Thoracic aorta (tissue), 2 donors: ENCODE measurements around the gene RCOR2. TPM values are rescaled to one million over a fixed set of nuclear protein-coding genes. Genes with fewer than 3 reads are reported as not detected.
"Not testable (repeated sequence)": the region's sequence is repeated elsewhere in the genome, so short reads cannot be mapped to it uniquely, and the experiment has no call there.

Experiments
- ATAC-seq: fragments of 150-250 bp; one replicate; pipeline ENCODE4 v1.8.0; 2017; ENCODE audit warnings: low read depth; ENCODE audit not compliant: insufficient number of reproducible peaks, low FRiP score
- DNase-seq: peaks from one replicate; pipeline ENCODE4 v3.0.0-alpha.2; 2020; ENCODE audit warnings: low spot score
- H3K27ac ChIP-seq, 2 donors: fragments of 200-600 bp; sonication (generic); 1 replicate in 1 of 2; 2 replicates in 1 of 2; pipeline ENCODE4 v1.5.1; 2016; ENCODE audit warnings: mild to moderate bottlenecking in 2 of 2, moderate library complexity in 2 of 2
- H3K27me3 ChIP-seq: fragments of 200-600 bp; sonication (generic); replicated peaks from 2 replicates; pipeline ENCODE4 v1.6.0; 2016; ENCODE audit warnings: mild to moderate bottlenecking; ENCODE audit not compliant: insufficient read depth
- H3K36me3 ChIP-seq: fragments of 200-600 bp; sonication (generic); one replicate; pipeline ENCODE4 v1.5.1; 2016
- H3K4me1 ChIP-seq, 2 donors: fragments of 200-600 bp; sonication (generic); 1 replicate in 1 of 2; 2 replicates in 1 of 2; pipeline versions ENCODE4 v1.5.1 to v1.6.0; 2016; ENCODE audit warnings: low read depth in 2 of 2, mild to moderate bottlenecking in 1 of 2; ENCODE audit not compliant: control insufficient read depth in 1 of 2
- H3K4me3 ChIP-seq: fragments of 200-600 bp; sonication (generic); 2 replicates; pipeline ENCODE4 v1.5.1; 2016; ENCODE audit warnings: mild to moderate bottlenecking
- H3K9me3 ChIP-seq: fragments of 200-600 bp; sonication (generic); 2 replicates; pipeline ENCODE4 v1.5.1; 2016
- total RNA-seq, 2 donors: library from RNA; depleted of rRNA; stranded (reverse); fragments of >200 nt; gene quantifications; one replicate each; pipeline versions ENCODE4 v1.1.0 to v1.2.3, GENCODE V29; 2016
- TF ChIP-seq, protein P1 (sequence below): fragments of 200-600 bp; sonication (generic); IDR thresholded peaks from one replicate; pipeline ENCODE4 v1.5.1; 2019; ENCODE audit warnings: antibody characterized with exemption

The RCOR2 gene
- total RNA-seq, 2 donors from 2014 or later, result 1.4 to 3.8 TPM

DNA sequence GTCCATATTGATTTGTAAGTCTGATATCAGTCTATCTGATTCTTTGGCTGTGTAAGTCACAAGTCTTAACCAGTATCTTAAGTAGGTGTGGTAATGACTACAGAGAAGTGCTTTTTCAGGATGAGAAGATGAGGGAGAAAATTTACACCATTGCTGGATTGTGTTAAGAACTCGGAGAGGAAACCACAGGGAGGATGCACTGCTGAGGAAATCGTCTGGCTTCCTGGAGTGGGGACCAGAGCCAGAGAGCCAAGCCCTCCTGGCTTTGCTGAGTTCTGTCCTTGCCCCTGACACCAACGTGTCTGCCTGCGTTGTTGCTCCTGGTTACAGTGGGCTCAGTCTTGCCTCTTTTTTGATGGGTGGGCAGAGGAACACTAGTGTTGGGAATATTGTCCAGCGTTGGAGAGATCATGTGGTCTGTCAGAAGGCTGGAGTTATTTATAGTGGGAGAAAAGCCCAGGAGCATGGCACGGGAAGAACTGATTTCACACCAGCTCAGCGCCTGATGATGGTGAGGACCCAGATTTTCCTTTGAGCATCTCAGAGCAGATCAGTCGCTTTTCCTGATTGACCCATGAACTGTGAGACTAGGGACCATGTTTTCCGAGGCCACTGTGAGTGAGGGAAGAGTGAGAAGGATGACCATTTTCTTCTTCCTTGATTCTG is 48.4 kb downstream of the RCOR2 start:
- Histone ChIP-seq H3K27me3 (no peaks in the 10 kb centered on the region), H3K9me3 (no peaks in the 10 kb centered on the region), H3K4me1 (peaks cover 38 to 66% of the 10 kb centered on the region in 2 donors), H3K27ac (no peak overlapping the region), H3K4me3 (no peak overlapping the region), H3K36me3 (no peaks in the 10 kb centered on the region)
- no peak for DNase-seq
- ATAC-seq, result no peak
- TF ChIP-seq, protein P1, sequence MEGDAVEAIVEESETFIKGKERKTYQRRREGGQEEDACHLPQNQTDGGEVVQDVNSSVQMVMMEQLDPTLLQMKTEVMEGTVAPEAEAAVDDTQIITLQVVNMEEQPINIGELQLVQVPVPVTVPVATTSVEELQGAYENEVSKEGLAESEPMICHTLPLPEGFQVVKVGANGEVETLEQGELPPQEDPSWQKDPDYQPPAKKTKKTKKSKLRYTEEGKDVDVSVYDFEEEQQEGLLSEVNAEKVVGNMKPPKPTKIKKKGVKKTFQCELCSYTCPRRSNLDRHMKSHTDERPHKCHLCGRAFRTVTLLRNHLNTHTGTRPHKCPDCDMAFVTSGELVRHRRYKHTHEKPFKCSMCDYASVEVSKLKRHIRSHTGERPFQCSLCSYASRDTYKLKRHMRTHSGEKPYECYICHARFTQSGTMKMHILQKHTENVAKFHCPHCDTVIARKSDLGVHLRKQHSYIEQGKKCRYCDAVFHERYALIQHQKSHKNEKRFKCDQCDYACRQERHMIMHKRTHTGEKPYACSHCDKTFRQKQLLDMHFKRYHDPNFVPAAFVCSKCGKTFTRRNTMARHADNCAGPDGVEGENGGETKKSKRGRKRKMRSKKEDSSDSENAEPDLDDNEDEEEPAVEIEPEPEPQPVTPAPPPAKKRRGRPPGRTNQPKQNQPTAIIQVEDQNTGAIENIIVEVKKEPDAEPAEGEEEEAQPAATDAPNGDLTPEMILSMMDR, result no peak

DNA sequence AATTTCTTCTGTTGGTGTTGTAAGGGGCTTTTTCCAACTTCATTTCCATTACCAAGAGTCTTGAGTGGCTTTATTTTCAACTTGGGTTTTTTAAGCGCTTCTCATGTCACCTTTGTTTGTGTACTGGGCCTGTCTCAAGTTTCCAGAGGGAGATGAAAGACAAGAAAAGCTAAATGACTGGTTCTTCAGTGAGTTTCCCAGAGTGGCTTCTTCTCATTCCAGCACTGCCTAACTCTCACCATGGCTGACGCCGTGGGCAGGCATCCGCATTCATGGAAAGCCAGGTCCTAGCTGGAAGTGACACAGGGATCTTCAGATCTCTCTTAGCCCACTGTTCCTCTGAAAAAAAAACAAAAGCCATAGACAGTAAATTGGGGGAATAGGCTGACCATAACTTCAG is 49.5 kb downstream of the RCOR2 start:
- ATAC-seq (no peak), DNase-seq (no peak)
- H3K4me1 ChIP-seq, result peaks cover 35 to 62% of the 10 kb centered on the region in 2 donors
- peaks cover 4% of the 10 kb centered on the region for H3K36me3 ChIP-seq
- no peaks in the 10 kb centered on the region for H3K9me3 ChIP-seq
- H3K27ac ChIP-seq, result no peak overlapping the region
- no peak overlapping the region for H3K4me3 ChIP-seq
- TF ChIP-seq, protein P1, result no peak
- no peaks in the 10 kb centered on the region for H3K27me3 ChIP-seq

DNA sequence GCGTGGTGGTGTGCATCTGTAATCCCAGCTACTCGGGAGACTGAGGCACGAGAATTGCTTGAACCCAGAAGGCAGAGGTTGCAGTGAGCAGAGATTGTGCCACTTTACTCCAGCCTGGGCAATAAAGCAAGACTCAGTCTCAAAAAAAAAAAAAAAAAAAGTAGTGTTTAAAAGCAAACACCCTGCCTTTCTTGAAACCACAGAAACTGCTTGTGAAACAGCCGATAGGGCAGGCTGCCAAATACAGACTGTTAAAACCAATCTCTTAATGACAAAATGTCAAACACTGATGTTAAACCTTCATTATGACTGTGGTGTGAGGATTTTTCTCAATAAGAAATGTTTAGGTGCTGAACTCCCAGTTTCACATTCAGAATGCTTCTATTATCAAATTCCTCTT is 50.8 kb downstream of the RCOR2 start:
- DNase-seq (no peak), ATAC-seq (no peak)
- H3K4me1 ChIP-seq, result peaks cover 30 to 49% of the 10 kb centered on the region in 2 donors

DNA sequence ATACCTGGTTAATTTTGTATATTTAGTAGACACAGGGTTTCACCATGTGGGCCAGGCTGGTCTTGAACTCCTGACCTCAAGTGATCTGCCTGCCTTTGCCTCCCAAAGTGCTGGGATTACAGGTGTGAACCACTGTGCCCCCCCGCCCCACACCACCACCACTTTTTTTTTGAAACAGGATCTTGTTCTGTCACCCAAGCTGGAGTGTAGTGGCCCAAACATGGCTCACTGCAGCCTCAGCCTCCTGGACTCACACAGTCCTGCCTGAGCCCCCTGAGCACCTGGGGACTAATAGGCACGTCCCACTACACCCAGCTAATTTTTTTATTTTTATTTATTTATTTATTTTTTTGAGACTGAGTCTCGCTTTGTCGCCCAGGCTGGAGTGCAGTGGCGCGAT is 53.3 kb downstream of the RCOR2 start:
- H3K27ac ChIP-seq, ATAC-seq, DNase-seq, H3K9me3 ChIP-seq, H3K4me3 ChIP-seq, H3K27me3 ChIP-seq: not testable (repeated sequence)
- Histone ChIP-seq H3K36me3 (peaks cover 10% of the 10 kb centered on the region), H3K4me1 (peaks cover 19 to 34% of the 10 kb centered on the region in 2 donors)

More for the DNA sequence above, 50.8 kb downstream of the RCOR2 start:
- H3K27ac ChIP-seq, result no peak overlapping the region
- no peaks in the 10 kb centered on the region for H3K27me3 ChIP-seq
- H3K9me3 ChIP-seq, result no peaks in the 10 kb centered on the region
- no peak overlapping the region for H3K4me3 ChIP-seq
- TF ChIP-seq, protein P1, result no peak
- peaks cover 4% of the 10 kb centered on the region for H3K36me3 ChIP-seq

DNA sequence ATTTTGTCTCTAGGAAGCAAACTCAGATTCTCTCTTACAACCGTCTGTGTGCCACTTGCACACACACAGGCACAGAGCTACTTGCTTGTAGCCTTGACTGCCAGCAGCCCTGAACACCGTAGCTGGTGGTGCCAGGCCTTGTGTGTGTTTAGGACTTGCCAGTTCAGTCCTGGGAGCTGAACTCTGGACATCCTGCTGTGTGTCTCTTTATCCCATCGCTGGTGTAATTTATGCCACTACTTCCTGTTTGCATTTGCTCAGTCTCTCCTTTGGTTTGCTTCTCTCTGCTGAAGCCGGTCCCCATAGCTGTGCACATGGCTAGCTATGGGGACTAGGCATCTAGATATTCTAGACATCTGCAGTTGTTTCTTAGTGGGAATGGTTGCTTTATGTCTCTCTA is 54.0 kb downstream of the RCOR2 start:
- Histone ChIP-seq H3K4me1 (peaks cover 18 to 32% of the 10 kb centered on the region in 2 donors), H3K36me3 (peaks cover 10% of the 10 kb centered on the region), H3K9me3 (no peaks in the 10 kb centered on the region), H3K4me3 (no peak overlapping the region), H3K27ac (no peak overlapping the region), H3K27me3 (no peaks in the 10 kb centered on the region)
- ATAC-seq, result no peak
- TF ChIP-seq, protein P1, result no peak
- no peak for DNase-seq

Other genes starting within 250 kb of the RCOR2 start
- gene ATL3, start 245.8 kb downstream of the RCOR2 start, total RNA-seq, result 100 to 1,000 TPM; 188 to 192 TPM
- gene RTN3, start 235.7 kb downstream of the RCOR2 start, total RNA-seq, result 10 to 100 TPM; 75.1 to 91.1 TPM
- gene ZFTA, start 148.4 kb downstream of the RCOR2 start, total RNA-seq, result 10 to 100 TPM; 21.2 to 27.5 TPM
- gene SPINDOC, start 103.7 kb downstream of the RCOR2 start, total RNA-seq, result 10 to 100 TPM; 14.8 to 16.4 TPM
- gene MARK2, start 78.1 kb downstream of the RCOR2 start, total RNA-seq, result 10 to 100 TPM; 20.2 to 25.5 TPM
- 10 to 100 TPM; 15.5 to 20.6 TPM for gene NAA40, start 21.8 kb upstream of the RCOR2 start, total RNA-seq
- gene COX8A, start 57.5 kb upstream of the RCOR2 start, total RNA-seq, result 100 to 1,000 TPM; 178 to 469 TPM
- gene OTUB1, start 69.3 kb upstream of the RCOR2 start, total RNA-seq, result 10 to 100 TPM; 37.7 to 85.6 TPM
- gene FLRT1, start 118.8 kb upstream of the RCOR2 start, total RNA-seq, result under 1 TPM in 1 of 2 donors, not detected in 1; 0.41 TPM
- gene MACROD1, start 248.9 kb upstream of the RCOR2 start, total RNA-seq, result 10 to 100 TPM; 15.8 to 17.6 TPM